ENCODE results near the gene ZNF516.

Gene ZNF516

GRCh38 chr18:76385681-76385975, 109.4 kb downstream of the ZNF516 start:
- TF ChIP-seq EZH2phosphoT487 (IDR thresholded peaks at IDR 0.05; ENCODE audit: borderline replicate concordance, low read length) (no peak), CTCF (IDR thresholded peaks at IDR 0.05; ENCODE audit: low read depth, low read length, poor library complexity, severe bottlenecking) (no peak)
- H3F3A ChIP-seq (ENCODE audit: control insufficient read depth, insufficient read depth) = no peaks in the 10 kb centered on the region
- H3K4me2 ChIP-seq (ENCODE audit: low read length) = no peak overlapping the region
- peaks cover 55% of the 10 kb centered on the region for H3K79me2 ChIP-seq (ENCODE audit: control insufficient read depth, low read length)
- H3K9me2 ChIP-seq (replicated peaks; ENCODE audit: control insufficient read depth, low read length) = no peaks in the 10 kb centered on the region
- peaks cover 6% of the 10 kb centered on the region for H4K20me1 ChIP-seq (ENCODE audit: control insufficient read depth, insufficient read depth, low read depth, low read length)
- H3K27me3 ChIP-seq (ENCODE audit: control insufficient read depth, low read length) = no peaks in the 10 kb centered on the region
- no peaks in the 10 kb centered on the region for H3K36me3 ChIP-seq (ENCODE audit: control insufficient read depth, low read length)
- no peaks in the 10 kb centered on the region for H3K9me3 ChIP-seq (ENCODE audit: control insufficient read depth, insufficient read depth, low read length)
- no peak overlapping the region for H3K4me3 ChIP-seq (ENCODE audit: low read length)
- no peak overlapping the region for H3K27ac ChIP-seq (ENCODE audit: low read depth, low read length)
- H3K4me1 ChIP-seq (ENCODE audit: control insufficient read depth, low read length) = no peaks in the 10 kb centered on the region

DNA sequence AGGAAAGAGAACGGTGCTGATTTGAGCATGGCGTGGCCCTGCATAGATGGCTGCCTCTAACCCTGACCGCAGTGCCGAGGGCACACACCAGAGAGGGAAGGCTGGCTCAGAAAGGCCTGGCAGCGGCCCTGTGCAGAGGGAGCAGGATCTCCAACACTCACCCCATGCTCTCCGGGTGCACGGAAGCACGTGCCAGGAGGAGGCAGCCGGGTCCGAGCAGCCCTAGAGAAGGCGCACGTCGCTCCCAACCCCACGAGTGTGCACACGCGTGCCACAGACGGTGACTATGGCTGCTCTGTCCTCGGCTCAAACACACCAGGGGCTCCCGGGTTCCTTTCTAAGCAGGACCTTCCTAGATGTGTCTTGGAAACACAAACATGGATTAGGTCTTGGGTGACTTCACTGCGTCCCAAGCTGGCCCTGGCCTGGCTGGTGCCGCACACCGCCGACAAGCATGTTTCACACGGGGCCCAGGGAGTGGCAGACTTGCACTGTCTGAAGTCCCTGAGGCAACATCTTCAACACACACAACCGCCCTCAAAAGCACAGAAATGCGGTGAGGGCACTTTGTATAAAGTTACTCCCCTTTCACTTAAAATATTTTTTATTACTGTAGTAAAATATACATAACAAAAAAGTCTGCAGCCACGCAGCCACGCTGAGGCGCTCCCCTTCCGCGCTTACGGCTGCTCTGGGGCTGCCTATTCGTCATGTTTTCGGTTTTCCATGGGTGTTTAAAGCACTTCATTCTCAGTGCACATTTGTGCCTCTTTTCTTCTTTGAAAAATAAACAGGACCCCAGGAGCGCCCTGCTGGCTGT, 110.0 kb downstream of the ZNF516 start:
- Histone ChIP-seq H3K27me3 (ENCODE audit: control insufficient read depth, low read length) (no peaks in the 10 kb centered on the region), H3K36me3 (ENCODE audit: control insufficient read depth, low read length) (no peaks in the 10 kb centered on the region), H3K79me2 (ENCODE audit: control insufficient read depth, low read length) (peaks cover 49% of the 10 kb centered on the region)

DNA sequence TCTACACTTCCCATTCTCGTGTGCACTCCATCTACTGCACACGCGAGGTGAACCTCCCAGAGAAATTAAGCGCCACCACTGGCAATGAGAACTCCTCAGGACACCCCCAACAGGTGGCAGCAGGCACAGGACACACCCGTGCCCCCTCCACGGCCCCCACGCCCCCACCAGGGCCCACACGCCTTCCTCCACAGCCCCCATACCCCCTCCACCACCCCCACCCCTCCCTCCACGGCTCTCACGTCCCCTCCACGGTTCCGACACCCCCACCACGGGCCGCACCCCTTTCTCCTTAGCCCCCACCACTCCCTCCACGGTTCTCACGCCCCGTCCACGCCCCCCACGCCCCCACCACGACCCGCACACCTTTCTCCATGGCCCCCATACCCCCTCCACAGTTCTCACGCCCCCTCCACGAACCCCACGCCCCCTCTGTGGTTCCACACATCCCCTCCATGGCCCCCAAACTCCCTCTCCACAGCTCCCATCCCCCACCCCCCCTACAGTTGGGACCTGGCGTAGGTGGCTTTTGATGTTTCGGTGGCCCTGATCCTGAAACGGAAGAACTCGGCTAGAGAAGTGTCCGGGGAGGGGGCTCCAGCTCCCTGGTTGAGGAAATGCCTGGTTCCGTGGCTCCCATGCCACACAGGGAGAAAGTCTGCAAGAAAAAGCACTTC, 110.8 kb downstream of the ZNF516 start:
- Histone ChIP-seq H3K27ac (ENCODE audit: low read depth, low read length) (no peak overlapping the region), H3K27me3 (ENCODE audit: control insufficient read depth, low read length) (no peaks in the 10 kb centered on the region), H3K4me1 (ENCODE audit: control insufficient read depth, low read length) (no peaks in the 10 kb centered on the region), H3K9me3 (ENCODE audit: control insufficient read depth, insufficient read depth, low read length) (no peaks in the 10 kb centered on the region), H3F3A (ENCODE audit: control insufficient read depth, insufficient read depth) (no peaks in the 10 kb centered on the region), H3K9me2 (replicated peaks; ENCODE audit: control insufficient read depth, low read length) (no peaks in the 10 kb centered on the region), H4K20me1 (ENCODE audit: control insufficient read depth, insufficient read depth, low read depth, low read length) (peaks cover 6% of the 10 kb centered on the region; the same call in 1 of the 2 replicates), H3K36me3 (ENCODE audit: control insufficient read depth, low read length) (0 out of 2 replicates have a peak, but pooled peaks cover 3% of the 10 kb centered on the region), H3K4me2 (ENCODE audit: low read length) (no peak overlapping the region), H3K79me2 (ENCODE audit: control insufficient read depth, low read length) (peaks cover 41% of the 10 kb centered on the region), H3K4me3 (ENCODE audit: low read length) (no peak overlapping the region)
- no peak for TF ChIP-seq EZH2phosphoT487 (IDR thresholded peaks at IDR 0.05; ENCODE audit: borderline replicate concordance, low read length)
- TF ChIP-seq CTCF (IDR thresholded peaks at IDR 0.05; ENCODE audit: low read depth, low read length, poor library complexity, severe bottlenecking) = no peak

More for the DNA sequence above, 110.0 kb downstream of the ZNF516 start:
- H3K4me1 ChIP-seq (ENCODE audit: control insufficient read depth, low read length) = no peaks in the 10 kb centered on the region
- no peaks in the 10 kb centered on the region for H3F3A ChIP-seq (ENCODE audit: control insufficient read depth, insufficient read depth)
- no peak overlapping the region for H3K4me3 ChIP-seq (ENCODE audit: low read length)
- no peak overlapping the region for H3K4me2 ChIP-seq (ENCODE audit: low read length)
- no peaks in the 10 kb centered on the region for H3K9me2 ChIP-seq (replicated peaks; ENCODE audit: control insufficient read depth, low read length)
- peaks cover 6% of the 10 kb centered on the region for H4K20me1 ChIP-seq (ENCODE audit: control insufficient read depth, insufficient read depth, low read depth, low read length)
- no peak for TF ChIP-seq CTCF (IDR thresholded peaks at IDR 0.05; ENCODE audit: low read depth, low read length, poor library complexity, severe bottlenecking)
- no peak for TF ChIP-seq EZH2phosphoT487 (IDR thresholded peaks at IDR 0.05; ENCODE audit: borderline replicate concordance, low read length)
- no peak overlapping the region for H3K27ac ChIP-seq (ENCODE audit: low read depth, low read length)
- no peaks in the 10 kb centered on the region for H3K9me3 ChIP-seq (ENCODE audit: control insufficient read depth, insufficient read depth, low read length)

All from DOHH2 (cell line).